Mesodermal cell (in vitro differentiated cells): ENCODE results near the gene ELOVL5.

Source experiments
- H3K27ac ChIP-seq: 2 replicates; pipeline ENCODE4 v1.7.0; 2013; ENCODE audit warnings: mild to moderate bottlenecking, low read depth, low read length, moderate library complexity; ENCODE audit not compliant: severe bottlenecking
- H3K36me3 ChIP-seq: 2 replicates; pipeline ENCODE4 v1.7.1; 2013; ENCODE audit warnings: mild to moderate bottlenecking, low read length, moderate library complexity; ENCODE audit not compliant: control insufficient read depth, insufficient read depth
- H3K4me1 ChIP-seq: one replicate; pipeline ENCODE4 v1.7.1; 2013; ENCODE audit warnings: mild to moderate bottlenecking, low read length; ENCODE audit not compliant: insufficient read depth, control insufficient read depth, poor library complexity, severe bottlenecking
- H3K4me3 ChIP-seq: 2 replicates; pipeline ENCODE4 v1.7.0; 2013; ENCODE audit warnings: low read length, control low read depth, mild to moderate bottlenecking; ENCODE audit not compliant: insufficient read depth, poor library complexity, severe bottlenecking; ENCODE audit errors: extremely low read depth
- H3K9me3 ChIP-seq: 2 replicates; pipeline ENCODE4 v1.7.1; 2013; ENCODE audit warnings: mild to moderate bottlenecking, low read length, moderate library complexity; ENCODE audit not compliant: control insufficient read depth
- WGBS, 2 experiments: methylation state at CpG; one replicate each; pipeline ENCODE4 v1.1.5; 2013; ENCODE audit warnings: missing lambda C conversion rate in 2 of 2; ENCODE audit not compliant: insufficient coverage in 2 of 2; 5-methylcytosine and 5-hydroxymethylcytosine counted together

Gene ELOVL5

GRCh38 chr6:53238311-53238710, 110.4 kb downstream of the ELOVL5 start:
- H3K27ac ChIP-seq = no peak overlapping the region
- H3K9me3 ChIP-seq = no peaks in the 10 kb centered on the region
- no peak overlapping the region for H3K4me3 ChIP-seq
- WGBS, 2 experiments = 89 to 96% methylated on average over 3 of the region's 3 CpGs
- H3K36me3 ChIP-seq = no peaks in the 10 kb centered on the region
- H3K4me1 ChIP-seq = no peaks in the 10 kb centered on the region

GRCh38 chr6:53236241-53236640, 112.5 kb downstream of the ELOVL5 start:
- H3K36me3 ChIP-seq = no peaks in the 10 kb centered on the region

GRCh38 chr6:53235508-53235907, 113.2 kb downstream of the ELOVL5 start:
- 76 to 95% methylated on average over 4 of the region's 5 CpGs for WGBS, 2 experiments
- no peak overlapping the region for H3K27ac ChIP-seq
- no peaks in the 10 kb centered on the region for H3K9me3 ChIP-seq
- H3K36me3 ChIP-seq = no peaks in the 10 kb centered on the region
- H3K4me1 ChIP-seq = no peaks in the 10 kb centered on the region
- H3K4me3 ChIP-seq = no peak overlapping the region

More at GRCh38 chr6:53236241-53236640, 112.5 kb downstream of the ELOVL5 start:
- Histone ChIP-seq H3K27ac (no peak overlapping the region), H3K4me3 (no peak overlapping the region), H3K9me3 (no peaks in the 10 kb centered on the region), H3K4me1 (no peaks in the 10 kb centered on the region)
- WGBS, 2 experiments = 68 to 90% methylated on average over 1 to 3 of the region's 3 CpGs

- Histone ChIP-seq H3K36me3 (no peaks in the 10 kb centered on the region), H3K4me3 (no peak overlapping the region), H3K4me1 (no peaks in the 10 kb centered on the region), H3K9me3 (no peaks in the 10 kb centered on the region), H3K27ac (no peak overlapping the region)
- WGBS, 2 experiments = no CpG with 5 or more reads among the region's 4 CpGs
Observed at GRCh38 chr6:53233309-53233708, 115.4 kb downstream of the ELOVL5 start.

GRCh38 chr6:53230775-53231467, 117.8 kb downstream of the ELOVL5 start:
- no peak overlapping the region for H3K27ac ChIP-seq
- WGBS, 2 experiments = 89 to 94% methylated on average over 7 to 9 of the region's 10 CpGs

GRCh38 chr6:53227847-53228246, 120.9 kb downstream of the ELOVL5 start:
- Histone ChIP-seq H3K4me3 (no peak overlapping the region), H3K4me1 (no peaks in the 10 kb centered on the region), H3K27ac (no peak overlapping the region), H3K9me3 (no peaks in the 10 kb centered on the region), H3K36me3 (no peaks in the 10 kb centered on the region)
- 86 to 100% methylated on average over 2 of the region's 3 CpGs for WGBS, 2 experiments

More at GRCh38 chr6:53230775-53231467, 117.8 kb downstream of the ELOVL5 start:
- H3K4me3 ChIP-seq = no peak overlapping the region
- no peaks in the 10 kb centered on the region for H3K4me1 ChIP-seq
- no peaks in the 10 kb centered on the region for H3K9me3 ChIP-seq
- H3K36me3 ChIP-seq = no peaks in the 10 kb centered on the region

GRCh38 chr6:53220605-53221004, 128.1 kb downstream of the ELOVL5 start:
- no peaks in the 10 kb centered on the region for H3K36me3 ChIP-seq
- H3K27ac ChIP-seq = no peak overlapping the region
- no peak overlapping the region for H3K4me3 ChIP-seq
- H3K4me1 ChIP-seq = peaks cover 4% of the 10 kb centered on the region
- H3K9me3 ChIP-seq = no peaks in the 10 kb centered on the region
